Measurements from ENCODE around the gene SORL1. TPM values are rescaled to one million over a fixed set of nuclear protein-coding genes. Genes with fewer than 3 reads are reported as not detected.

Gene SORL1
- total RNA-seq, 4 donors from 2014 or later, result 3.0 to 12.3 (median 8.1) TPM

- TF ChIP-seq POLR2A (IDR thresholded peaks at IDR 0.05; ENCODE audit: low read depth), result no peak
- no peak for TF ChIP-seq CTCF (IDR thresholded peaks at IDR 0.05)
- TF ChIP-seq POLR2AphosphoS5 (IDR thresholded peaks at IDR 0.05), result no peak
- no peak for TF ChIP-seq EP300 (IDR thresholded peaks at IDR 0.05)
- H3K27ac ChIP-seq (replicated peaks in 1 of 4), result no peak overlapping the region
- no peaks in the 10 kb centered on the region for H3K27me3 ChIP-seq
- H3K9me3 ChIP-seq, result peaks cover 0 to 3% (median 0%) of the 10 kb centered on the region in 4 donors
- peaks cover 0 to 6% (median 5%) of the 10 kb centered on the region in 4 donors for H3K4me1 ChIP-seq
- 53% methylated on average over 10 of the region's 10 CpGs for WGBS
- DNase-seq (ENCODE audit: extremely low spot score), result no peak
- no peak overlapping the region for H3K4me3 ChIP-seq
- intact Hi-C loops (cut with DNase I), result no loop called here
- H3K36me3 ChIP-seq, result peaks cover 0 to 24% (median 3%) of the 10 kb centered on the region in 4 donors
These were observed 126.3 kb downstream of the SORL1 start for GRCh38 chr11:121578251-121578976.

DNA sequence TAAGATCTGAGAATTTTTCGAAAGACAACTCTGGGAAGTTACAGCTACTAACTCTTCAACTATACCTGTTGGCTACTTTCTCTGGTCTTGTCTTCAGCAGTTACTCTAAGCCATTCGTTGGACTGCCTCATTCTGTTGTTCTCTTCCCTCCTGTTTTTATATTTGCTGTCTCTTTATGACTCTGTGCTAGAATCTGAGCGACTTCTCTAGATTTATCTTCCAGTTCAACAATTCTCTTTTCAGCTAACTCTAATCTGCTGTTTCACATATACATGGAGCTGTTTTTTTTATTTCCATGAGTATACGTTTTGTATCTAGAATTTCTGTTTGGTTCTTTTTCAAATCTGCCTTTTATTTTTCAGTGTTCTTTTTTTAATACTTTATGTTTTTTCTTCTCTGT, 128.0 kb downstream of the SORL1 start:
- no peak for TF ChIP-seq POLR2AphosphoS5 (IDR thresholded peaks at IDR 0.05)
- TF ChIP-seq CTCF (IDR thresholded peaks at IDR 0.05), result no peak
- TF ChIP-seq POLR2A (IDR thresholded peaks at IDR 0.05; ENCODE audit: low read depth), result no peak
- TF ChIP-seq EP300 (IDR thresholded peaks at IDR 0.05), result no peak
- DNase-seq (ENCODE audit: extremely low spot score), result no peak
- Histone ChIP-seq H3K4me3 (no peak overlapping the region), H3K9me3 (peaks cover 0 to 3% (median 0%) of the 10 kb centered on the region in 4 donors), H3K4me1 (peaks cover 0 to 6% (median 5%) of the 10 kb centered on the region in 4 donors), H3K27ac (replicated peaks in 1 of 4) (no peak overlapping the region), H3K27me3 (no peaks in the 10 kb centered on the region), H3K36me3 (peaks cover 0 to 18% (median 3%) of the 10 kb centered on the region in 4 donors)
- 92% methylated on average over 4 of the region's 4 CpGs for WGBS
- intact Hi-C loops (cut with DNase I), result no loop called here

DNA sequence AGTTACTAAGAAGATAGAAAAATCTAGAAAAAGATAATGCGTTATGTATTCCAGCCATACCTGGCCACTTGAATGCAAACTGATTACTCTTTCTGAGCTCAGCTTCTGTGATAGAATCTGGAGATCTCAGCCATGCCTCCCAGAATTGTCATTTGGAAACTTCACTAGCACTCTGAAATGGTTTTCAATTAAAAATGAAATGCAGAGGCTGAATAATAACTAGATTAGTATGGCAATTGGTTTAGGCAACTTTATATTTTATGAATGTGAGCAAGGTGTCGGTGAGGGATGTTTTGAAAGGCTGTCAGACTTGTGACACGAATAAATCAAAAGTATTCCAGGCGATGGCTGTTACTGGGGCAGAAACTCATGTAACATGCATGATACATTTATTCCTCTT, 129.5 kb downstream of the SORL1 start:
- Histone ChIP-seq H3K9me3 (peaks cover 0 to 3% (median 0%) of the 10 kb centered on the region in 4 donors), H3K4me1 (peaks cover 0 to 6% (median 0%) of the 10 kb centered on the region in 4 donors), H3K36me3 (peaks cover 0 to 22% (median 3%) of the 10 kb centered on the region in 4 donors), H3K4me3 (no peak overlapping the region), H3K27ac (replicated peaks in 1 of 4) (no peak overlapping the region), H3K27me3 (no peaks in the 10 kb centered on the region)
- TF ChIP-seq POLR2A (IDR thresholded peaks at IDR 0.05; ENCODE audit: low read depth) (no peak), EP300 (IDR thresholded peaks at IDR 0.05) (no peak), CTCF (IDR thresholded peaks at IDR 0.05) (no peak), POLR2AphosphoS5 (IDR thresholded peaks at IDR 0.05) (no peak)
- no peak for DNase-seq (ENCODE audit: extremely low spot score)
- WGBS, result 89% methylated on average over 4 of the region's 4 CpGs
- intact Hi-C loops (cut with DNase I), result no loop called here

- TF ChIP-seq EP300 (IDR thresholded peaks at IDR 0.05) (no peak), CTCF (IDR thresholded peaks at IDR 0.05) (no peak), POLR2AphosphoS5 (IDR thresholded peaks at IDR 0.05) (no peak), POLR2A (IDR thresholded peaks at IDR 0.05; ENCODE audit: low read depth) (no peak)
- Histone ChIP-seq H3K9me3 (peaks cover 0 to 3% (median 0%) of the 10 kb centered on the region in 4 donors), H3K27ac (replicated peaks in 1 of 4) (no peak overlapping the region), H3K36me3 (peaks cover 0 to 19% (median 3%) of the 10 kb centered on the region in 4 donors), H3K27me3 (no peaks in the 10 kb centered on the region), H3K4me1 (peaks cover 0 to 6% (median 0%) of the 10 kb centered on the region in 4 donors), H3K4me3 (no peak overlapping the region)
- intact Hi-C loops (cut with DNase I), result no loop called here
- WGBS, result 66% methylated on average over 4 of the region's 4 CpGs
- DNase-seq (ENCODE audit: extremely low spot score), result no peak
These were observed 130.2 kb downstream of the SORL1 start for GRCh38 chr11:121582296-121582695.
